Measurements from ENCODE around the gene INTS11. TPM values are rescaled to one million over a fixed set of nuclear protein-coding genes. Genes with fewer than 3 reads are reported as not detected.

INTS11 gene
- total and polyA plus RNA-seq, 2 of the 13 experiments (the other 11 are each of a cell fraction or from before 2014, with no cell fraction given), result 52.8 to 94.8 TPM

DNA sequence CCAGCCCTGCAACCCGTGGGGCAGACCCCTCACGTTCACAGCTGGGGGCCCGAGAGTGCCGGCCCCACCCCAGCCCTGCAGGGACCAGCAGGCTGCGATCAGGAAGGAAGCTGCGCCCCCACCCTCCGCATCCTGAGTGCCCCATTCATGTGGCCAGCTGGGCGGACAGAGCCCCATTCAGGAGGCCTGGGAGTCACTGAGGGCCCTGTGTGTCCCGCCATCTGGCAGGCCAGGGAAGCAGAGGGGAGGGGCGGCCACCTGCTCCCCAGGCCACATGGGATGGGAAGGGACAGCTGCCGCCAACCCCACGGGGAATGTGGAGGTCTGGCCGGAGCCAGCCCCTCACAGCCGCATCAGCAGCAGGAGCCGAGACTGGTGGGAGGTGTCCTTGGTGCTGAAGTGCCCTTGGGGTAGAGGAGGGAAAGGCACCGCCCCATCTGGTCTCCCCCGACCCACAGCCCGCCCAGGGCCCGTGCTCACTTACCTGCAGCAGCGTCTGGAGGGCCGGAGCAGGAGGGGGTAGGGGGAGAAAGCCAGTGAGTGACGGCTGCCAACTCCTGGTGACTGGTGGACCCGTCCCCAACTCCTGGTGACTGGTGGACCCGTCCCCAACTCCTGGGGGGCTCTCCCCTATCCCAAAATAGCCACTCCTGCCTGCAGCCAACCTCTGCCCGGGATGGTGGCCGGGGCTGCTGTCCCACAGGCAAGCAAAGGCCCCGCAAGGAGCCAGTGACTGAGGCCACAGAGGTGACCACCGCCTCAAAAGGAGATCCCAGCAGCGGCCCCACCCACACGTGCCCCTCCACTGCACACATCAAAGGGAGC is 25.4 kb downstream of the INTS11 start:
- Histone ChIP-seq H3K4me2 (ENCODE audit: low read depth, low read length) (no peak overlapping the region), H2AFZ (ENCODE audit: low read length) (no peak overlapping the region), H3K36me3 (replicated peaks in 1 of 2; ENCODE audit: control insufficient read depth in 1 of 2, insufficient read depth in 2 of 2, low read length in 2 of 2) (no peaks in the 10 kb centered on the region; a peak in 1 of 5 replicates), H3K4me1 (ENCODE audit: insufficient read depth, low read length) (peaks cover 9% of the 10 kb centered on the region; the same call in 1 of the 2 replicates), H3K9ac (ENCODE audit: insufficient read depth, low read depth, low read length) (no peak overlapping the region), H3K27ac (ENCODE audit: extremely low read length, insufficient read depth, low read length) (no peak overlapping the region), H3K9me3 (ENCODE audit: low read length) (no peaks in the 10 kb centered on the region), H3K27me3 (ENCODE audit: control insufficient read depth in 1 of 2, insufficient read depth in 2 of 2, low read length in 2 of 2) (no peaks in the 10 kb centered on the region; a peak in 1 of 5 replicates), H4K20me1 (ENCODE audit: insufficient read depth, low read length) (no peaks in the 10 kb centered on the region), H3K79me2 (ENCODE audit: insufficient read depth, low read length) (peaks cover 2% of the 10 kb centered on the region), H3K4me3 (replicated peaks in 1 of 3; ENCODE audit: insufficient read depth in 1 of 3, low read depth in 2 of 3, low read length in 3 of 3) (no peak overlapping the region)
- ATAC-seq, result no peak
- in situ Hi-C loops (cut with HindIII; ENCODE audit: extremely low pct_ligation_motif_present, low pct_unique_long_range_greater_than_20kb) (no loop called here), intact Hi-C loops (cut with micrococcal nuclease; ENCODE audit: unreplicated experiment) (no loop called here)
- POLR2A ChIA-PET, result no interaction called here
- CTCF ChIA-PET (ENCODE audit: low intra/inter-chr PET ratio, low total read pairs), result no interaction called here
- no peak for DNase-seq (ENCODE audit: low spot score)
- no peak for FAIRE-seq
- 99% methylated on average over 14 of the region's 30 CpGs for WGBS (ENCODE audit: low lambda C conversion rate)
- BruUV-seq (replicated peaks), result no TSS peak
- TF ChIP-seq, protein P1, sequence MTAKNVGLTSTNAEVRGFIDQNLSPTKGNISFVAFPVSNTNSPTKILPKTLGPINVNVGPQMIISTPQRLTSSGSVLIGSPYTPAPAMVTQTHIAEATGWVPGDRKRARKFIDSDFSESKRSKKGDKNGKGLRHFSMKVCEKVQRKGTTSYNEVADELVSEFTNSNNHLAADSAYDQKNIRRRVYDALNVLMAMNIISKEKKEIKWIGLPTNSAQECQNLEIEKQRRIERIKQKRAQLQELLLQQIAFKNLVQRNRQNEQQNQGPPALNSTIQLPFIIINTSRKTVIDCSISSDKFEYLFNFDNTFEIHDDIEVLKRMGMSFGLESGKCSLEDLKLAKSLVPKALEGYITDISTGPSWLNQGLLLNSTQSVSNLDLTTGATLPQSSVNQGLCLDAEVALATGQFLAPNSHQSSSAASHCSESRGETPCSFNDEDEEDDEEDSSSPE (CRISPR knock-in tag; IDR thresholded peaks at IDR 0.05), result no peak
- TF ChIP-seq ZNF652 (CRISPR knock-in tag; IDR thresholded peaks at IDR 0.05; ENCODE audit: borderline replicate concordance, low read depth), result no peak
- peak; percentile 61 for TF ChIP-seq AGO2 (optimal IDR thresholded peaks at IDR 0.05; ENCODE audit: low read depth, low read length)
- no peak for TF ChIP-seq U2AF2 (IDR thresholded peaks at IDR 0.05; ENCODE audit: low read depth, low read length)
- TF ChIP-seq NCOA5 (CRISPR knock-in tag; IDR thresholded peaks at IDR 0.05), result no peak
- no peak for TF ChIP-seq ZNF558 (CRISPR knock-in tag; IDR thresholded peaks at IDR 0.05; ENCODE audit: borderline replicate concordance)
- TF ChIP-seq ZNF367 (CRISPR knock-in tag; IDR thresholded peaks at IDR 0.05; ENCODE audit: borderline replicate concordance), result no peak
- TF ChIP-seq, protein P2, sequence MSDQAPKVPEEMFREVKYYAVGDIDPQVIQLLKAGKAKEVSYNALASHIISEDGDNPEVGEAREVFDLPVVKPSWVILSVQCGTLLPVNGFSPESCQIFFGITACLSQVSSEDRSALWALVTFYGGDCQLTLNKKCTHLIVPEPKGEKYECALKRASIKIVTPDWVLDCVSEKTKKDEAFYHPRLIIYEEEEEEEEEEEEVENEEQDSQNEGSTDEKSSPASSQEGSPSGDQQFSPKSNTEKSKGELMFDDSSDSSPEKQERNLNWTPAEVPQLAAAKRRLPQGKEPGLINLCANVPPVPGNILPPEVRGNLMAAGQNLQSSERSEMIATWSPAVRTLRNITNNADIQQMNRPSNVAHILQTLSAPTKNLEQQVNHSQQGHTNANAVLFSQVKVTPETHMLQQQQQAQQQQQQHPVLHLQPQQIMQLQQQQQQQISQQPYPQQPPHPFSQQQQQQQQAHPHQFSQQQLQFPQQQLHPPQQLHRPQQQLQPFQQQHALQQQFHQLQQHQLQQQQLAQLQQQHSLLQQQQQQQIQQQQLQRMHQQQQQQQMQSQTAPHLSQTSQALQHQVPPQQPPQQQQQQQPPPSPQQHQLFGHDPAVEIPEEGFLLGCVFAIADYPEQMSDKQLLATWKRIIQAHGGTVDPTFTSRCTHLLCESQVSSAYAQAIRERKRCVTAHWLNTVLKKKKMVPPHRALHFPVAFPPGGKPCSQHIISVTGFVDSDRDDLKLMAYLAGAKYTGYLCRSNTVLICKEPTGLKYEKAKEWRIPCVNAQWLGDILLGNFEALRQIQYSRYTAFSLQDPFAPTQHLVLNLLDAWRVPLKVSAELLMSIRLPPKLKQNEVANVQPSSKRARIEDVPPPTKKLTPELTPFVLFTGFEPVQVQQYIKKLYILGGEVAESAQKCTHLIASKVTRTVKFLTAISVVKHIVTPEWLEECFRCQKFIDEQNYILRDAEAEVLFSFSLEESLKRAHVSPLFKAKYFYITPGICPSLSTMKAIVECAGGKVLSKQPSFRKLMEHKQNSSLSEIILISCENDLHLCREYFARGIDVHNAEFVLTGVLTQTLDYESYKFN (CRISPR knock-in tag; conservative IDR thresholded peaks at IDR 0.05), result no peak
- no peak for TF ChIP-seq ZNF101 (CRISPR knock-in tag; IDR thresholded peaks at IDR 0.05; ENCODE audit: borderline replicate concordance, low read depth)
- TF ChIP-seq, protein P3, sequence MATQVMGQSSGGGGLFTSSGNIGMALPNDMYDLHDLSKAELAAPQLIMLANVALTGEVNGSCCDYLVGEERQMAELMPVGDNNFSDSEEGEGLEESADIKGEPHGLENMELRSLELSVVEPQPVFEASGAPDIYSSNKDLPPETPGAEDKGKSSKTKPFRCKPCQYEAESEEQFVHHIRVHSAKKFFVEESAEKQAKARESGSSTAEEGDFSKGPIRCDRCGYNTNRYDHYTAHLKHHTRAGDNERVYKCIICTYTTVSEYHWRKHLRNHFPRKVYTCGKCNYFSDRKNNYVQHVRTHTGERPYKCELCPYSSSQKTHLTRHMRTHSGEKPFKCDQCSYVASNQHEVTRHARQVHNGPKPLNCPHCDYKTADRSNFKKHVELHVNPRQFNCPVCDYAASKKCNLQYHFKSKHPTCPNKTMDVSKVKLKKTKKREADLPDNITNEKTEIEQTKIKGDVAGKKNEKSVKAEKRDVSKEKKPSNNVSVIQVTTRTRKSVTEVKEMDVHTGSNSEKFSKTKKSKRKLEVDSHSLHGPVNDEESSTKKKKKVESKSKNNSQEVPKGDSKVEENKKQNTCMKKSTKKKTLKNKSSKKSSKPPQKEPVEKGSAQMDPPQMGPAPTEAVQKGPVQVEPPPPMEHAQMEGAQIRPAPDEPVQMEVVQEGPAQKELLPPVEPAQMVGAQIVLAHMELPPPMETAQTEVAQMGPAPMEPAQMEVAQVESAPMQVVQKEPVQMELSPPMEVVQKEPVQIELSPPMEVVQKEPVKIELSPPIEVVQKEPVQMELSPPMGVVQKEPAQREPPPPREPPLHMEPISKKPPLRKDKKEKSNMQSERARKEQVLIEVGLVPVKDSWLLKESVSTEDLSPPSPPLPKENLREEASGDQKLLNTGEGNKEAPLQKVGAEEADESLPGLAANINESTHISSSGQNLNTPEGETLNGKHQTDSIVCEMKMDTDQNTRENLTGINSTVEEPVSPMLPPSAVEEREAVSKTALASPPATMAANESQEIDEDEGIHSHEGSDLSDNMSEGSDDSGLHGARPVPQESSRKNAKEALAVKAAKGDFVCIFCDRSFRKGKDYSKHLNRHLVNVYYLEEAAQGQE (IDR thresholded peaks at IDR 0.05; ENCODE audit: borderline replicate concordance in 1 of 2, low read depth in 1 of 2, low read length in 2 of 2), result peak in 1 of 2 experiments; percentile 88; a peak in 2 of 4 replicates
- TF ChIP-seq, protein P4, sequence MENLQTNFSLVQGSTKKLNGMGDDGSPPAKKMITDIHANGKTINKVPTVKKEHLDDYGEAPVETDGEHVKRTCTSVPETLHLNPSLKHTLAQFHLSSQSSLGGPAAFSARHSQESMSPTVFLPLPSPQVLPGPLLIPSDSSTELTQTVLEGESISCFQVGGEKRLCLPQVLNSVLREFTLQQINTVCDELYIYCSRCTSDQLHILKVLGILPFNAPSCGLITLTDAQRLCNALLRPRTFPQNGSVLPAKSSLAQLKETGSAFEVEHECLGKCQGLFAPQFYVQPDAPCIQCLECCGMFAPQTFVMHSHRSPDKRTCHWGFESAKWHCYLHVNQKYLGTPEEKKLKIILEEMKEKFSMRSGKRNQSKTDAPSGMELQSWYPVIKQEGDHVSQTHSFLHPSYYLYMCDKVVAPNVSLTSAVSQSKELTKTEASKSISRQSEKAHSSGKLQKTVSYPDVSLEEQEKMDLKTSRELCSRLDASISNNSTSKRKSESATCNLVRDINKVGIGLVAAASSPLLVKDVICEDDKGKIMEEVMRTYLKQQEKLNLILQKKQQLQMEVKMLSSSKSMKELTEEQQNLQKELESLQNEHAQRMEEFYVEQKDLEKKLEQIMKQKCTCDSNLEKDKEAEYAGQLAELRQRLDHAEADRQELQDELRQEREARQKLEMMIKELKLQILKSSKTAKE (CRISPR knock-in tag; IDR thresholded peaks at IDR 0.05; ENCODE audit: borderline replicate concordance), result no peak
- peak; percentile 63; the same call in 1 of the 2 replicates for TF ChIP-seq MIER2 (CRISPR knock-in tag; IDR thresholded peaks at IDR 0.05)
